COLO668 (cell line): Measurements from ENCODE around the gene PLEKHM1.
"Not testable (repeated sequence)": the region's sequence is repeated elsewhere in the genome, so short reads cannot be mapped to it uniquely, and the experiment has no call there.

Source experiments
- DNase-seq: peaks from one replicate; lab custom pipeline; 2025; ENCODE audit not compliant: unreplicated experiment; lab: John Stamatoyannopoulos, UW

Gene PLEKHM1

GRCh38 chr17:45461524-45462327 lies 28.8 kb downstream of the PLEKHM1 start:
- peak; percentile 49 for DNase-seq

- DNase-seq, result not testable (repeated sequence)
Observed at GRCh38 chr17:45460422-45460821, 30.1 kb downstream of the PLEKHM1 start.

- DNase-seq, result not testable (repeated sequence)
Observed at GRCh38 chr17:45454341-45454740, 36.2 kb downstream of the PLEKHM1 start.

GRCh38 chr17:45453731-45454130 lies 36.8 kb downstream of the PLEKHM1 start:
- DNase-seq, result not testable (repeated sequence)

- not testable (repeated sequence) for DNase-seq
Observed at GRCh38 chr17:45453225-45453534, 37.3 kb downstream of the PLEKHM1 start.

GRCh38 chr17:45452329-45453224 lies 37.9 kb downstream of the PLEKHM1 start:
- not testable (repeated sequence) for DNase-seq

GRCh38 chr17:45451660-45452059 lies 38.9 kb downstream of the PLEKHM1 start:
- DNase-seq, result not testable (repeated sequence)

- DNase-seq, result no peak
Observed at GRCh38 chr17:45451131-45451530, 39.4 kb downstream of the PLEKHM1 start.

- DNase-seq, result not testable (repeated sequence)
Observed at GRCh38 chr17:45449708-45450329, 40.7 kb downstream of the PLEKHM1 start.

GRCh38 chr17:45449260-45449659 lies 41.3 kb downstream of the PLEKHM1 start:
- not testable (repeated sequence) for DNase-seq

- DNase-seq, result not testable (repeated sequence)
Observed at GRCh38 chr17:45448483-45448882, 42.0 kb downstream of the PLEKHM1 start.

GRCh38 chr17:45448066-45448465 lies 42.5 kb downstream of the PLEKHM1 start:
- DNase-seq, result not testable (repeated sequence)

- DNase-seq, result not testable (repeated sequence)
Observed at GRCh38 chr17:45447650-45448049, 42.9 kb downstream of the PLEKHM1 start.

- not testable (repeated sequence) for DNase-seq
Observed at GRCh38 chr17:45446872-45447625, 43.5 kb downstream of the PLEKHM1 start.

GRCh38 chr17:45445901-45446743 lies 44.4 kb downstream of the PLEKHM1 start:
- not testable (repeated sequence) for DNase-seq

- DNase-seq, result not testable (repeated sequence)
Observed at GRCh38 chr17:45444856-45445820, 45.4 kb downstream of the PLEKHM1 start.

- not testable (repeated sequence) for DNase-seq
Observed at GRCh38 chr17:45444301-45444700, 46.2 kb downstream of the PLEKHM1 start.
